ENCODE measurements around the gene CYP4F11.
"Not testable (repeated sequence)": the region's sequence is repeated elsewhere in the genome, so short reads cannot be mapped to it uniquely, and the experiment has no call there.

CYP4F11 gene

GRCh38 chr19:15926484-15926883 is 7.8 kb downstream of the CYP4F11 start:
- in situ Hi-C loops (cut with MboI; ENCODE audit: low sequenced_read_pairs), result no loop called here

GRCh38 chr19:15923702-15924101 is 10.6 kb downstream of the CYP4F11 start:
- in situ Hi-C loops (cut with MboI; ENCODE audit: low sequenced_read_pairs), result no loop called here

GRCh38 chr19:15922021-15922420 is 12.3 kb downstream of the CYP4F11 start:
- in situ Hi-C loops (cut with MboI; ENCODE audit: low sequenced_read_pairs), result no loop called here

- in situ Hi-C loops (cut with MboI; ENCODE audit: low sequenced_read_pairs), result no loop called here
Observed at GRCh38 chr19:15919243-15919642, 15.1 kb downstream of the CYP4F11 start.

GRCh38 chr19:15915109-15915508 is 19.2 kb downstream of the CYP4F11 start:
- in situ Hi-C loops (cut with MboI; ENCODE audit: low sequenced_read_pairs), result no loop called here

- in situ Hi-C loops (cut with MboI; ENCODE audit: low sequenced_read_pairs), result no loop called here
Observed at GRCh38 chr19:15913830-15914229, 20.5 kb downstream of the CYP4F11 start.

GRCh38 chr19:15913384-15913783 is 20.9 kb downstream of the CYP4F11 start:
- in situ Hi-C loops (cut with MboI; ENCODE audit: low sequenced_read_pairs), result no loop called here

- in situ Hi-C loops (cut with MboI; ENCODE audit: low sequenced_read_pairs), result no loop called here
Observed at GRCh38 chr19:15911599-15912235, 22.6 kb downstream of the CYP4F11 start.

- in situ Hi-C loops (cut with MboI; ENCODE audit: low sequenced_read_pairs), result no loop called here
Observed at GRCh38 chr19:15905026-15905425, 29.3 kb downstream of the CYP4F11 start.

- in situ Hi-C loops (cut with MboI; ENCODE audit: low sequenced_read_pairs), result not testable (repeated sequence)
Observed at GRCh38 chr19:15902898-15903297, 31.4 kb downstream of the CYP4F11 start.

- in situ Hi-C loops (cut with MboI; ENCODE audit: low sequenced_read_pairs), result no loop called here
Observed at GRCh38 chr19:15902254-15902653, 32.1 kb downstream of the CYP4F11 start.

GRCh38 chr19:15900504-15900903 is 33.8 kb downstream of the CYP4F11 start:
- in situ Hi-C loops (cut with MboI; ENCODE audit: low sequenced_read_pairs), result no loop called here

- in situ Hi-C loops (cut with MboI; ENCODE audit: low sequenced_read_pairs), result not testable (repeated sequence)
Observed at GRCh38 chr19:15900032-15900431, 34.3 kb downstream of the CYP4F11 start.

GRCh38 chr19:15899561-15899960 is 34.8 kb downstream of the CYP4F11 start:
- in situ Hi-C loops (cut with MboI; ENCODE audit: low sequenced_read_pairs), result not testable (repeated sequence)

- in situ Hi-C loops (cut with MboI; ENCODE audit: low sequenced_read_pairs), result no loop called here
Observed at GRCh38 chr19:15897738-15898276, 36.5 kb downstream of the CYP4F11 start, which contains the start of gene CYP4F2. Gene CYP4F2 (minus strand): TSS chr19:15898074. CDS start chr19:15897611, 463 bp downstream.

GRCh38 chr19:15897026-15897737 is 37.1 kb downstream of the CYP4F11 start:
- in situ Hi-C loops (cut with MboI; ENCODE audit: low sequenced_read_pairs), result no loop called here

- in situ Hi-C loops (cut with MboI; ENCODE audit: low sequenced_read_pairs), result no loop called here
Observed at GRCh38 chr19:15895876-15896430, 38.4 kb downstream of the CYP4F11 start.

- in situ Hi-C loops (cut with MboI; ENCODE audit: low sequenced_read_pairs), result no loop called here
Observed at GRCh38 chr19:15894359-15894758, 40.0 kb downstream of the CYP4F11 start.

GRCh38 chr19:15893477-15893876 is 40.9 kb downstream of the CYP4F11 start:
- in situ Hi-C loops (cut with MboI; ENCODE audit: low sequenced_read_pairs), result no loop called here

- in situ Hi-C loops (cut with MboI; ENCODE audit: low sequenced_read_pairs), result no loop called here
Observed at GRCh38 chr19:15892012-15892411, 42.3 kb downstream of the CYP4F11 start.

GRCh38 chr19:15891434-15891833 is 42.9 kb downstream of the CYP4F11 start:
- in situ Hi-C loops (cut with MboI; ENCODE audit: low sequenced_read_pairs), result no loop called here

- in situ Hi-C loops (cut with MboI; ENCODE audit: low sequenced_read_pairs), result not testable (repeated sequence)
Observed at GRCh38 chr19:15889339-15889738, 45.0 kb downstream of the CYP4F11 start.
